Muscle of back (tissue), 11 donors: ENCODE measurements around the gene ARPP21. TPM values are rescaled to one million over a fixed set of nuclear protein-coding genes. Genes with fewer than 3 reads are reported as not detected.
A peak's percentile ranks its signal among the peaks of the same experiment; 100 is the strongest.

Source experiments
- DNase-seq, 3 donors: peaks; one replicate each; pipeline versions ENCODE4 v3.0.0 to v3.0.0-alpha.2; 2013
- polyA plus RNA-seq, 10 donors: library from polyadenylated mRNA; unstranded; fragments of 120-200 nt; gene quantifications; one replicate each; pipeline ENCODE4 v1.2.1, GENCODE V29; 2013; ENCODE audit not compliant: insufficient read length in 10 of 10

Gene ARPP21
- polyA plus RNA-seq, 10 donors: 98.6 to 224 (median 167) TPM

DNA sequence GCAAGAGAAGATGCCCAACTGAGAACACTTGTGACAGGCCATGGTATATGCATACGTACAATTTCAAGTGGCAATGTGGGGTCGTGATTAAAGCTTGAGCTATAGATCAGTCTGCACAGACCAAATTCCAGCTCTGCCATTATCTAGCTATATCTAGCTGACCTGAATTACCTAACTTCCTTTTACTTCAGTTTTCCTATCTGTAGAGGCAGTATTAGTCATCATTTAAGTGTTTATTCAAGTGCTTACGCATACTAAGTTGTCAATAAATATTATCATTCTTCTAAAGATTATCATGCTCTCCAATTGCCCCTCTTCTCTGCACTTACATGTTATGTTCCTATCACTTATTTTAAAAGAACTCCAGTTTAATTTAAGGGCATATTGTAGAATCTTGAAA, 87.9 kb downstream of the ARPP21 start:
- DNase-seq: no peak

DNA sequence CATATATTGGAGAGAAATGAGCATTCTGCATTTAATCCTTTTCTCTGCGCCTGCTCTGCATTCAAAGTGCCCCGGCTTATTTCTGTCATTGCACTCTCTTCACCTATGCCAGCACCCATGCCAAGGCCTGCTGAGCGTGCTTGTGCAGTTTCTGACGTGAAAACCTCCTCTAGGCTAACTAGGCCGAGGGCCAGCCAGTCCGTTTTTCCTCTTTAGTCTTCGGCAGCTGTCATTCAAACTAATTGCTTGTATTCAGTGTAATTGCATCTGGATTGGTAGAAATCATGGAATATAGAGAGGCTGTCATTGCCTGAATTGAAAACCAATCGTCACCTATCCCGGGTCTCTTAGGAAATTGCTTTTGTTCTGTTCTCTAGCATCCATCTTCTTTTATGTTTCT, 94.0 kb downstream of the ARPP21 start:
- DNase-seq: no peak

DNA sequence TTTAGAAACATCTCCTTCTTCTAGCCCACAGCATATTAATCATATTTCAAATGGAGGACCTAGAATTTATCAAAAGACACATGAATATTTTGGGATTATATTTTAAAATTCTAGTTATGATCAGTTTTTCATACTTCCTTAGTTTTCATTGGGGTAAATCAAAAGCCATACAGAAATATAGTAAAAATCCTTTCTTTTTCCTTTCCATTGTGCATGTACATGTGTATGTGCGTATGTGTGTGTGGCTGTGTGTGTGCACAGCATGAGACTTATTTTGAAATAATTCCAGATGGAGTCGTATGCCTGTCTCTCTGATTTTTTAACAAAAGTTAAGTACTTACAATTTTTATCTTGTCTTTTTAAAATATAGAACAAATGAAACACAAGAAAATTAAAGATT, 94.5 kb downstream of the ARPP21 start:
- DNase-seq: no peak

DNA sequence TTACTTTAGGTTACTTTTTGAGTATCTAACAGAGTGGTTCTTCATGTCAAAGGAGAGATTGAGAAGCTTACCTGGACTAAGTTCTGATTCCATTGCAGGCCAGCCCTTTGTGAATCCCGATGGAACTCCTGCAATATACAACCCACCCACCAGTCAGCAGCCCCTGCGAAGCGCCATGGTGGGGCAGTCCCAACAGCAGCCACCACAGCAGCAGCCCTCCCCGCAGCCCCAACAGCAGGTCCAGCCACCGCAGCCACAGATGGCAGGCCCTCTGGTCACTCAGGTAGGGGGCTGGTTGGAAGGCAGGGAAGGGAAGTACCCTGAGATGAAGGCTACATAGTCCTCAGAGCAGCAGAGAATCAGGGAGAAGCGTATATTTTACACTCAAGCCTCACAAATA, 97.8 kb downstream of the ARPP21 start:
- DNase-seq: no peak

DNA sequence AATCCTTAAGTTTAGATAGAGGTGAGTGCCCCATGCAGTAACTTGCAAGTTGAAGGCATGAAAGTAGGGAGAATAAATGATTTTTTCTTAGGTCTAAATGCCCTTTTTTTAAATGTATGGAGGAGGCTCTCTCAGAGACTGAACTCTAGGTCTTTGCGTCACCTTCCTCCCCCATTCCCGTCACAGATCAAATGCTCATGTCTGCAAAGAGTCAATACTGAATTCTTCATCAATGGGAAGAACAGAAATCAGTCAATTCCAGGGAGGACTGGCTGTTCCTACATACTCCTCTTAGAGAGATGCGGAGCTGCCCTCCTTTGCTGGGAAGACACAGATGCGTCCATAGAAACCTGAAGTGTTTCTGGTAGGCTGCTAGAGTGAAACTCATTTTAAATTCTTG, 98.2 kb downstream of the ARPP21 start:
- no peak for DNase-seq

DNA sequence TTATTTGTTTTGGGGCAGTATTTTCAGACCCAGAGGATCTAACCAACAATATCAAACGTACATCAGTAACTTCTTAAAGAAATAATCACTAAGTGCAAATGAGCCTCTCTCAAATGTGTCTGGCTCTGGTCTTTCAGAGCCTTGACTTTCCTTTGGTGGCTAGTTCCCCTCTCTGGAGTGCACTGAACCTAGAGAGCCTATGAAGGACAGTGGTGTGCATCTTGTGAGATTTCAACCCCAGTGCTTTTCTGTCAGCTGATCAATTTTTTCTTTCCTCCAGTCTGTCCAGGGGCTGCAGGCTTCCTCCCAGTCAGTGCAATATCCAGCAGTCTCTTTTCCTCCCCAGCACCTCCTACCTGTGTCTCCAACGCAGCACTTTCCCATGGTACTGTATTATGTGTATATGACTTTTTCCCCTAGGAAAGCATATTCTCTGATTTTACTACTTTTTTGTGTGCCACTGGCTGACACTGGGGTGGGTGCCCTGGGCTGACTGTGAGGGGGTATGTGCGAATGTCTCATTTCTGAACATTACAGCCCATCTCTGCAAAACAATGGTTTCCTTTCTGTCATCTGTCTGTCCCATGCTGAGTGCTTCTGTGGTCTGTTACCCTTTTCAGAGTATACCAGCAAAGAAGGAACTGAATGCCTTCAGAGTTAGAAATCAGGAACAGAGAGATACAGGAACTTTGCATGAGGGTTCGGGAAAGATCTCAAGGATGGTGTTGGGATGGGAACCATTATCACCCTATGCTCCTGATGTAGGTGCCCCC, 98.8 kb downstream of the ARPP21 start:
- no peak for DNase-seq

DNA sequence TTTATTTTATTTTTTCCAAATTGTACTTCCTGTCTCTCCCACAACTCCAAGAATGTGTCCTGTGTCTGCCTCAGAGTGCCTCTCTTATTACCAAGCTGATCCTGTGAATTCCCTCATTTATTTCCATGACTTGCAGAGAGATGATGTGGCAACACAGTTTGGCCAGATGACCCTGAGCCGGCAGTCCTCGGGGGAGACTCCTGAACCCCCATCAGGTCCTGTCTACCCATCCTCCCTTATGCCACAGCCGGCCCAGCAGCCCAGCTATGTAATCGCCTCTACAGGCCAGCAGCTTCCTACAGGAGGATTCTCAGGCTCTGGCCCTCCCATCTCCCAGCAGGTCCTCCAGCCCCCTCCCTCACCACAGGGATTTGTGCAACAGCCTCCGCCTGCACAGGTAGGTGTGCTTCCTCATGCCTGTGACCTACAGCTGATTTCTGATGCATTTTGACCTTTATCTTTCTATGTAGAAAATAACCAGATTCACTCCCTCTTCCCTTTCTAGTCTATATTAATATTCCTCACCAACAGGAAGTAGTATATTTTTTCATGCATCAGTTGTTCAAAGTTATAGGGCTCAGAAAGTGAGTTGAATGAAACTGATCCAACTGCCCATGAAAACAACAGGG, 100.0 kb downstream of the ARPP21 start:
- DNase-seq: no peak

DNA sequence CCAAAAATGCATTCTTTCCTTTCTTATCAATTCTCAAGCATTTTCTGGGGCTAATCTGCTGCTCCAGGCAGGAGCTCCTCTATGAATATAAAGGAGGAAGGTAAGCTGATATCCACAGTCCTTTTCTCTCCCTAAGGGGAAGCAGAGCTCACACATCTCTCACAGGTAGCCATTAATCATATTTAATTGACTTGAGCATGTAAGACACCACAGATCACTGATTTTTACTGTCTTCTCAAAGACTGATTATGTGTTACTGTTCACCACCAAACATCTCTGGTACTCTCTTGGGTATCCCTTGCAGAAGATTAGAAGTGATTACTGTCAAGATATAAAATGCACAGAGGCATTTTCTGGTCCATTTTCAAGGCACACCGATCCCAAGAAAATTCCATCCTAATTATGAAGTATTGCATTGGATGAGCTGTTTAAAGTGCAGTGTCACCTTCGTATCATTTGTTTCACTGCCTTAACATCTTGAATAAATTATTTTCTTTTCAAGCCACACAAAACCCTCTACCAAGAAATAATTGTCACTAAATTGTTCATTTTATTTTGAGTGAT, 100.7 kb downstream of the ARPP21 start:
- DNase-seq: no peak

DNA sequence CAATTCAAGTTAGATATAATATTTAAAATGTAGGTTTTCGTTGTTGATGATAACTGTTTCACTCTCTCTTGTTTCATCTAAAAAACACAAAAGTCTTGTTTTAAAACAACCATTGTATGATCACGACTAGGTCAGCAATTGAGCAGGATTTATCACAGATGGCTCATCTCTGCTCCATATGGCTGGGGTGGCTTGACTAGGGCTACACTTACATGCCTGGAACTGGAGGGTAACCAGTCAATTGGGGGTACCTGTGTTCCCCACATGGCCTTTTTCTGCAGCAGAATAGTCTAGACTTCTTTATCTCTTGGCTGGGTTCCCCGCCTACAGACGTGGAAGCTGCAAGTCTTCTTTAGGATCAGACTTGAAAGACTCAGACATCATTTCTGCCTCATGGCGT, 103.9 kb downstream of the ARPP21 start:
- DNase-seq: no peak

DNA sequence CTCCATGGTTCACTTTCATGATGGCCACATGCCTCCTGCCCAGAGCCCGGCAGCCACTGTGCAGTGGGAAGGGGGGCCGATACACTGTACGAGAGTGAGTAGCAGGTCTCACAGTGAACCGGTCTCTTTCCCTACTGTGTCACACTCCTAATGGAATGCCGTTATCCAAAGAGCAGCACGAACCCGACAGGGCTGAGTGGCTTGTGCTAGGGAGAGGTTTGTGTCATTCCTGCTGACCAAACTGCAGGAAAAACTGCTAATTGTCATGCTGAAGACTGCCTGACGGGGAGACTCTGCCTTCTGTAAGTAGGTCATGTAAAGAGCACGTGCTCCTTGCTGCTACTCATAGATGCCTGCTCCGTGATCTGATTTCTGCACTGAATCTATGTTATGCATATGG, 105.1 kb downstream of the ARPP21 start:
- DNase-seq: peak in 1 of 3 donors; percentile 3

DNA sequence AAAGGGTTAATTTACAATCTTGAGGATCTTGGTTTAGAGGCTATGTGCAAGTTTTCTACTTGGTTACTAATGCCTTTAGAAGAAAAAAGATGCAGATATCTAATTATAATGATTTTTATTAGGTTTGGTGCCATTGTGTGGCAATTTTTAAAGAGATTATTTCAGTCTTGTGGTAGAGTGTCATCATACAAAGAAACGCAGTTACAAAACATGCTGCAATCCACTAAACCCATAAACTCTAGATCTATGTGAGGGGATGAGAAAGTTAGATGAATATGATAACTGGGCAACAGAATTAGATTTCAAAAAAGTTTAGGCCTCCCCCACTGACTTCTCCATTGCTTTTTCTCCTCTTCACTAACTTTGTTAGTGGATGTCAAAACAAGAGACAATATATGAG, 106.0 kb downstream of the ARPP21 start:
- DNase-seq: no peak

DNA sequence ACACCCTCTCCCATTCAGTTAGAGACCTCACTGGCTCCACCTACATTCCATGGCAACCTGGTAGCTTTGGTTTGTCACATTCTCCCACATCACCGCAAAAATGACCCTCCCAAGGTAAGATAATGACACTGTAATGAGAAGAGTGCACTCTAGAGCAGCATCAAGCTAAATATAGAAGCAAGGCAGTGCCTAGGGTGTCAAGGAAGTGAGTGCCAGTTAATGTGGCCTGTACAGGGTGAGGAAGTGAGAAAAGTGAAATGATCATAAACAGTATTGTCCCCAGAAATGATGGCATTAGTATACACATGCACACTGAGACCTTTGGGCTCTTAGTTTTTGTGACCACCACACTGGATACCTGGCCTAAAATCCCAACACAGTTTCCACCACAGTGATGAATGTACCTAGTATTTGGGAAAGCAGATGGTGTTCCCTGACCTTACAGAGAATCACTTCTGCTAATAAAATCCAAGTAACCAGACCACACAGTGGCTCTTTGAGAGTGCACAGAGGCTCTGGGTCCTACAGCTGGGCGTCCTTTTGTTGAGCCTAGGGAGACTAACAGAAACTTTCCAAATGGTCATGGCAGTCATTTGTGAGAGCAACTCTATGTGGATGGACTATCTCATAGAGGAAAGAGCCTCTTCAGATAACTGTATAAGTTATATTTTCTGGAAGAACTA, 106.6 kb downstream of the ARPP21 start:
- DNase-seq: no peak

DNA sequence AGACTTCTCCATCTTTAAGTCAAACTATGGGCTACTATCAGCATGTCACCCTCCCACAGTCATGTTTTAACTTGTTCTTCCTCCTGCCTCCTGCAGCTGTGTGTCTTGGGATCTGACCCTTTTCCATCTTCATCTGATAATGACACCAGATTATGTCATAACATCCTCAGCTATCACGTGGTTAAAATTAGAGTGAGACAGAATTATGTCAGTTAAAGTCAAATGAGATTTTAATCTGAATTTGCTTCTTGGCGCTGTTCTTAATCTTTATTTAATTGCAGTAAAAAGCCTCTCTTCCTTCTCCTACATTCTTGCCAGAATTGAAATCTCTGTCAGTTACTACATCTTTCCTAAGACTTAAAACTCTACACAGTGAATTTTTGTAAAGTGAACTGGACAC, 107.2 kb downstream of the ARPP21 start:
- DNase-seq: no peak

DNA sequence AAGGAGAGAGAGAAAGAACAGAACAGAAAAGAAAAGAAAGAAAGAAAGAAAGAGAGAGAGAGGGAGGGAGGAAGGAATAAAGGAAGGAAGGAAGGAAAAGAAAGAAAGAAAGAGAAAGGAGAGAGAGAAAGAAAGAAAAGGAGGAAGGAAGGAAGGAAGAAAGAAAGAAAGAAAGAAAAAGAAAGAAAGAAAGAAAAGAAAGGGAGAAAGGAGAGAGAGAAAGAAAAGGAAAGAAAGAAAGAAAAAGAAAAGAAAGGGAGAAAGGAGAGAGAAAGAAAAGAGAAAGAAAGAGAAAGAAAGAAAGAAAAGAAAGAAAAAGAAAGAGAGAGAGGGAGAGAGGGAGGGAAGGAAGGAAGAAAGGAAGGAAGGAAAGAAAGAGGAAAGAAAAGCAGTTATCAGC, 108.8 kb downstream of the ARPP21 start:
- no peak for DNase-seq

DNA sequence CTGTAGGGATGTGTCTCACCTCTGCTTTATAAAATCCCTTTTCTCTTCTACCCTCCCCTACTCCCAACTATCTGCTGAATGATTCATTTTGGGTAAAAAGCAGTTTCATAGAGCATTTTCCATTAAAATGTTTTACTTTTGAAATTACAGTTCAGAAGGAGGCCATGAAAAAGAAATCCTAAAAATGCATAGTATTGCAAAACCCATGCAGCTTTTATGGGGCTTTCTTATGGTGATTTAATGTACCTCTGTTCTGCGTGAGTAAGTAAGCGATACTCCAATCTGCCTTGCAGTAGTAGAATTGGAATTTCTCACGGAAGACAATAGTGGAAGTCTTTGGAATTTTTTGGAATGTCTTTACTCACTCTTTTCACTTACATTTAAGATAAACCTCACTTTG, 111.9 kb downstream of the ARPP21 start:
- DNase-seq: no peak

DNA sequence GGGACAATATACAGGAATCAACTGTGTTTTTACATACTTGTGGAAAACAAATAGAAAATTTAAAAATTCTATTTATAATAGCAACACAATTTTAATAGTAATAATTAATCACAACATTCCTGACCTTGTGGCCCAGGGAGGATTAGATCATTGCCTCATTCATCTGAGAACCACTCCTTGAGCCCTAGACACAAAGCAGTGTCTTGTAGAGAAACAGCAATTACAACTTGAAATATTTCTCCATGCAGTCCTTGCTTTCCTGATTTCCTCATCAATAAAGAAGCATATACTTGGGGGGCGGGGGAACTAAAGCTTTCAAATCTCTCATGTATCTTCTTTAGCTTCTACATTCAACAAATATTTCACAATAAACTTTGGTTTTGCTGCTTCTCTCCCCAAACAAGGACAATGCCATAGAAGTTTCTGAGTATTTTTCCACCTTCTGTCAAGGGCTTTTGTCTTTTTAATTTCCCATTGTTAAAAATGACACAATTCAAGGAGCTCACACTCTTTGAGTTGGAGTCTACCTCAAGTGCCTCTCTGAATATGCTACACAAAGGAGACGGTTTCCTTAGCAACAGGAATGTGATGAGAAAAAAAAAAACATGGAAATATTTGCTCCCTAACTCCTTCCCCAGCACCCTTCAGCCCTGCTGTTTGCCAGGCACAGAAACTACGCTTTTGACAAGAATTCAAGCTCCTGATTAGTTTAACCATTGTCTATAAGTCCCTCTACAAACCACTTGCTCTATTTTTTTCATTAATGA, 118.8 kb downstream of the ARPP21 start:
- no peak for DNase-seq

DNA sequence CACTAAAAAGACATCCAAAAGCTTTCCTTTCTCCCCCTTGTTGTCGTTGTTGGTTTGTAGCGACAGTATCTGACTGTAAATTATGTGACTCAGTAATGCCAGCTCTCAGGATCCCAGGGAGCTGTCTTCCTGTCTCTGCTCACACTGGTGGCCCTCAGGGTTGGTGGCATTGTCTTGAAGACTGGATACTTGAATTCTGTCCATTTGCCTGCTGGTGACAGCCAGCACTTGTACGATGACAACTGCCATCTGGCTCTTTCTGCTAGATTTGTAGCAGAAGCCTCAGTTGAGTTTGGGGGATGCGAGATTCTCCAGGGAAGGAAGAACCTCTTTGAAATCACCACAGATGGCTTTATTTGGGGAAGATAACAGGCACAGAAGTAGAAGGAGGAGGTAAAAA, 120.8 kb downstream of the ARPP21 start:
- DNase-seq: no peak

DNA sequence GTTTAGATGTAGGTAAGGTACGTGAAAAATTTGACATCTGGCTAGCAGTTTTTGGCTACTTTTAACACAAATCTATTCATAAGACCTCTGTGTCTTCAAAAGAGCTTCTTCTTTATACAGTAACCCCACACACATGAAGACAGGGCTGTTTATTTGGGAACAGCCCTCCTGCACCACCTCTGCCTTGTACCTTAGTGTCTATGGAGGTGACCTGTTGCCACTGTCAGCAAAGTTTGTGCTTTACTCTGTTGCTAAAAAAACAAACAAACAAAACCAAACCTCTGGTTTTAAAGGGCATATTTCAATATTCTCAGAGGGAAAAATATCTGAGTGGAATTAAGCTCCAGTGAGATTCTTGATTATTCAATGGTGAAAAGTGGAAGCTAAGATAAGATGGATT, 122.0 kb downstream of the ARPP21 start:
- DNase-seq: no peak

DNA sequence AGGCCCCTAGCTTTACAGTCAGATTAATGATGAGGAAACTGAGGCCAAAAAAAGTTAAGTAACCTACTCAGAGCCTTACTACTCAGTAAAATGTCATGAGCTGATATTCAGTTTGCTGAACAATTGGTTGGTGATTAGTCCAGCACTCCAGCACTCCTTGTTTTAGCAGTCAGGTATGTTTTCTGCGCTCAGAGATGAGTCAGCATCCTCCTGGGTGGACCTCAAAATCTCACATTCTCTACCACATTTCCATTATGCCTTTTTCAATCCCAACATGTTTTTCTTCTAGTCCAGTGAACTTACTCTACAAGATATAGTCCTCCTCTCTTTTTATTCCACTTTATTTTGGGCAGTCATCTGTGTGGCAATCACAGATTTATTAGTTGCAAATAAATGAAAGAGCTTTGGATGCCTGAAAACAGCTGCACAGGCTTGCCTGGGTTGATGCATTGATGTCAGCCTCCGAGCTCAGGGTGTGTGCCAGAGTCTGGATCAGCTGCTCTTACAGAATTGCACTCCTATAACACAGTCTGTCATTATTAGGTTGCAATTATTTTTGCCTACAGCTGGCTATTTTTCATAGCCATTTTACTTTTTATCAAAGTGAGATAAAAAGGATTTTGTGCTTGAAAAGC, 133.2 kb downstream of the ARPP21 start:
- DNase-seq: peak; percentile 38 to 53 (median 53)

DNA sequence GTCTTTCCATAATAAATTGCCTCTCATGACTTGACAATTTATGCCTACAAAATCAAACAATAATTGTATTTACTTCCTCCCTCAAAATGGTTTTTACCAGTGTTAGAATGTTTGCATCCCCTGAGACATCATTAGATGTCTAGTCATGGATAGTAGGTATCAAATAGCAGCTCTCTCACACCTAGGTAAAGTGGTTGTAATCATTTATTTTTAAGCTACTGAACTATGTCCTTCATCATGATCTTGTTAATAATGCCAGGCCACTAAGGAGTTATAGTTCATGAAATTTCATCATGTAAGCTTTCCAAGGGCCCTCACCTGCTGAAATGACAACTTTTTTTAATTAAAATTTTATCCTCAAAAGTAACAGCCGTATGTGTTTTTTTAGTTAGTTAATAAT, 134.1 kb downstream of the ARPP21 start:
- DNase-seq: no peak

DNA sequence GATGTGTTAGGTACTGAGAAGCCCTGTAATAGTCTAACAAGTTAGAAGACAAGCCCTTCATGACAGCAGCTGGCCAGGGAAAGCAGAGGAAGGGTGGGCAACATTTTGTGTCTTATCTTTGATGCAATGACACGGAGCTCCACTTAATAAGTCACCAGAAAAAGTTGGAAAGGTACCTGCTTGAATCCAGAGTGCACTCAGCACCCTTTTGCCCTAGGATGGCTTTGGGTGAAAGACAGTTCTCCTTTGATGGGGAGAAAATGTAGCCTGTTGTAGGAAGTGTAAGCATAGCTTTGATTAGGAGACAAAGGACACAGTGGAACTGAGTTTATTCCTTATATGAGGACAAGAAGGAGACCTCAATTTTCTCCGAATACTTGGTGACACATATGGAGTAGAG, 137.0 kb downstream of the ARPP21 start:
- no peak for DNase-seq

DNA sequence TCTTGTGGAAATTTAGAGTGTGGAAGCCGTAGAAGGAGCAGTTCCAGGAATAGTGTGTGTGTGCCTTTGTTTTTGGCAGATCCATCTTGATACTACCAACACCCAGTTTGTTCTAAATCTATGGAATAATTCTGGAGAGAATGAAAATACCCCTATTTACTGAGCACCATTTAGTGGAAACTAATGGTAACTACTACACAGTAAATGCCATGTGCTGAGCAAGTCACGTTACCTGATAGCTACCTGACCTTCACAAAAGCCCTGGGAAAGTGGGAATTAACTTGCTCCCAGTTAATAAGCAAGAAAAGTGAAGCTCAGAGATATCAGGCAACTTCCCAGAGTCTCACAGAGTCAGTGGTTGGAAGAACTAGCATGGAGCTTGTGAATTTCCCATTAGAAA, 137.7 kb downstream of the ARPP21 start:
- DNase-seq: no peak
